Peyer's patch (tissue), 4 donors: ENCODE measurements around the gene PRR19.
A peak's percentile ranks its signal among the peaks of the same experiment; 100 is the strongest.

Source experiments
- POLR2A ChIP-seq, 2 donors: fragments of 450-650 bp; IDR thresholded peaks; one replicate each; pipeline ENCODE4 v1.5.1; 2017; ENCODE audit warnings: antibody characterized with exemption in 2 of 2, mild to moderate bottlenecking in 2 of 2, moderate library complexity in 2 of 2
- TF ChIP-seq, protein P1 (sequence below), 6 experiments: fragments of 450-650 bp in 4 of 6; fragments of 200-600 bp in 2 of 6; sonication (generic) in 1 of 6; IDR thresholded peaks; one replicate each; pipeline ENCODE4 v1.5.1; 2017 to 2019; ENCODE audit warnings: antibody characterized with exemption in 6 of 6, mild to moderate bottlenecking in 3 of 6, moderate library complexity in 1 of 6

GRCh38 chr19:42313096-42313839 lies 11.3 kb downstream of the PRR19 start, which contains the start of gene TMEM145:
- TF ChIP-seq, protein P1, sequence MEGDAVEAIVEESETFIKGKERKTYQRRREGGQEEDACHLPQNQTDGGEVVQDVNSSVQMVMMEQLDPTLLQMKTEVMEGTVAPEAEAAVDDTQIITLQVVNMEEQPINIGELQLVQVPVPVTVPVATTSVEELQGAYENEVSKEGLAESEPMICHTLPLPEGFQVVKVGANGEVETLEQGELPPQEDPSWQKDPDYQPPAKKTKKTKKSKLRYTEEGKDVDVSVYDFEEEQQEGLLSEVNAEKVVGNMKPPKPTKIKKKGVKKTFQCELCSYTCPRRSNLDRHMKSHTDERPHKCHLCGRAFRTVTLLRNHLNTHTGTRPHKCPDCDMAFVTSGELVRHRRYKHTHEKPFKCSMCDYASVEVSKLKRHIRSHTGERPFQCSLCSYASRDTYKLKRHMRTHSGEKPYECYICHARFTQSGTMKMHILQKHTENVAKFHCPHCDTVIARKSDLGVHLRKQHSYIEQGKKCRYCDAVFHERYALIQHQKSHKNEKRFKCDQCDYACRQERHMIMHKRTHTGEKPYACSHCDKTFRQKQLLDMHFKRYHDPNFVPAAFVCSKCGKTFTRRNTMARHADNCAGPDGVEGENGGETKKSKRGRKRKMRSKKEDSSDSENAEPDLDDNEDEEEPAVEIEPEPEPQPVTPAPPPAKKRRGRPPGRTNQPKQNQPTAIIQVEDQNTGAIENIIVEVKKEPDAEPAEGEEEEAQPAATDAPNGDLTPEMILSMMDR (IDR thresholded peaks at IDR 0.05), result peak in 1 of 6 experiments; percentile 6
- no peak for TF ChIP-seq POLR2A (IDR thresholded peaks at IDR 0.05)
